WI38 (cell line): ENCODE results near the gene ACSS1.

Experiments used
- H3K4me3 ChIP-seq: 2 replicates; pipeline ENCODE4 v1.5.1; 2011; ENCODE audit warnings: low read depth, mild to moderate bottlenecking, control low read depth, low read length
- CTCF ChIP-seq: IDR thresholded peaks from 2 replicates; pipeline ENCODE4 v1.5.1; 2012; ENCODE audit warnings: low read depth, mild to moderate bottlenecking, control low read depth, low read length

ACSS1 gene

GRCh38 chr20:25032478-25033264, 25.3 kb downstream of the ACSS1 start:
- H3K4me3 ChIP-seq: no peak overlapping the region

DNA sequence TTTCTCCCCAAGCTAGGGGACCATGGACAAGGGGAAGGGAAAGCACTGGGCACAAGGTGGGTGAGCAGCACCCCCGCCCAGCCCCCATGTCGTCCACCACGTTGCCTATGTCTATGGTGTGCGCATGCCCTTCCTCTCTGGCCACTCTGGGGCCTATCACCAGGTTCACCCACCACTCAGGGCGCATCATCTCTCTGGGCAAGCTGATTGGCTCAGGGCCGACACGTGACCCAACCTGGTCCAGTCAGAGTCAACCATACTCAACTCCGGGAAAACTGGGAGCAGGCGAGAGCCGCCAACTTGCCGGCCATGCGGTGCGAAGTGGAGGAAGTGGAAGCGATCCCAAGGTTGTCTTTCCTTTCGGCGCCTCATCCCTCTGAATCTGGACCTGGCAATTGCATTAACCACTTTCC, 25.9 kb downstream of the ACSS1 start:
- TF ChIP-seq CTCF: no peak

More at GRCh38 chr20:25032478-25033264, 25.3 kb downstream of the ACSS1 start:
- no peak for TF ChIP-seq CTCF

GRCh38 chr20:25031241-25031640, 26.7 kb downstream of the ACSS1 start:
- H3K4me3 ChIP-seq: no peak overlapping the region
- TF ChIP-seq CTCF: no peak

More for the DNA sequence above, 25.9 kb downstream of the ACSS1 start:
- H3K4me3 ChIP-seq: no peak overlapping the region

- no peak overlapping the region for H3K4me3 ChIP-seq
- no peak for TF ChIP-seq CTCF
These were observed 27.2 kb downstream of the ACSS1 start for GRCh38 chr20:25030649-25031207.

- H3K4me3 ChIP-seq: no peak overlapping the region
- TF ChIP-seq CTCF: no peak
These were observed 27.8 kb downstream of the ACSS1 start for GRCh38 chr20:25030007-25030648.

DNA sequence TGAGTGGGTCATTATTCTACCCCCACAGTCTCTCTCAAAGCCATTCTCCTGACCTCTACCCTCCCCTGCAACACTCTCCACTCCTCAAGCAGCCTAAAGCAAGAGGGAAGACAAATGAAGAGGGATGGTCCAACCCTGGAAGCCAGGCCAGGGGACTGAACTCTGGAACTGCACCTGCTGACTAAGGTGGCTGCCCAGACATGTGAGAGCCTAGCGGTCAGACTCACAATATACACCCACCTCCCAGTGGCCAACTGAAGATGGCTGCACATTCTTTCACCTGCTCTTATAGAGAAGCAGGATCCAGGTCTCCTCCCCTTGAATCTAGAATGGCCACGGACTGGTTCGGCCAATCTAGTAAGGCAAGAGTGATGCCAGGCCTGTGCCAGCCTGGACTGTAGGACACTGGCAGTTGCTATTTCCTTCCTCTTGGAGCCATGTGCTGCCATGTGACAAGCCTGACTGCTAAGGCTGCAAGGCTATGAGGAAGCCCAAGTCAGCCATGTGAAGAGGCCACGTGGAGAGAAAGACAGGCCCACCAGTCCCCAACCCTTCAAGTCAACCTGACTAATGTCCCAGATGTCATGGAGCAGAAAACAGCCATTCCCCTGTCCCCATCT, 31.8 kb downstream of the ACSS1 start:
- no peak overlapping the region for H3K4me3 ChIP-seq
- TF ChIP-seq CTCF: no peak
